NCI-H460 (cell line): Measurements from ENCODE around the gene SMYD4. TPM values are rescaled to one million over a fixed set of nuclear protein-coding genes. Genes with fewer than 3 reads are reported as not detected.
"Not testable (repeated sequence)": the region's sequence is repeated elsewhere in the genome, so short reads cannot be mapped to it uniquely, and the experiment has no call there.

Experiments used
- DNase-seq: peaks from one replicate; pipeline ENCODE4 v3.0.0-alpha.2; 2016; ENCODE audit warnings: low read depth; ENCODE audit errors: extremely low read depth
- total RNA-seq: library from RNA; depleted of rRNA; stranded (reverse); fragments of >200 nt; shearing (Covaris generic); gene quantifications from 2 replicates; pipeline ENCODE4 v1.2.3, GENCODE V29; 2014

SMYD4 gene
- total RNA-seq, 1 experiment from 2014 or later: 6.5 TPM

GRCh38 chr17:1758807-1759206 is 70.9 kb downstream of the SMYD4 start:
- no peak for DNase-seq

GRCh38 chr17:1755827-1756262 is 73.9 kb downstream of the SMYD4 start:
- DNase-seq: no peak

GRCh38 chr17:1755252-1755826 is 74.4 kb downstream of the SMYD4 start:
- DNase-seq: no peak

DNA sequence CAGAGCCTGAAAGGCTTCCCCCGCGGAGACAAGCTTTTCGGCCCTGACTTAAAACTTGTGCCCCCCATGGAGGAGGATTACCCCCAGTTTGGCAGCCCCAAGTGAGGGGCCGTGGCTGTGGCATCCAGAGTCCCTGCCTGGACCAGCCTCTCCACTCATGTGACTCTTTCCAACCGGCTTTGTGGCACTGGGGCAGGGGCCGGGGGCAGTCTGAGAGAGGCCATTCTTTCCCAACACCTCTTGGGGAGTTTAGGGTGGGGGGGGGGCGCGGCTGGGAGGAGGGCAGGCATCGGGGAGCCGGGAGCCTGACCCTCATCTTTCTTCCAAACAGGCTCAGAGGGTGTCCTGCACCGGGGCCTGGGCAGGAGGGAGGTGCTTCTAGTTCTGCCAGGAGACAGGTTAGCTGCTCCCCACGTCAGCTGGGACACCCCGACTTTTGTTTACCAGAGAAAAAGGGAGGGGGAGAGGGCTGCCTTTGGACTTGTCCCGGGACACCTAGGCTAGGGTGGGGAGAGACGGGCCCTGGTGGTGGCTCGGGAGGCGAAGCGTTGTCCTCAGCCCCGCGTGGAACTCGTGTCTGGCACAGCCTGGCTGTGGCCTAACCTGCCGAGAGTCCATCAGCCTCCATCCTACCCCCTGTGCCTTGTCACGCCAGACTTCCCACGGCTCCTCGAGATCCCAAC is 75.1 kb downstream of the SMYD4 start:
- no peak for DNase-seq

- DNase-seq: no peak
Observed at GRCh38 chr17:1753767-1754429, 75.8 kb downstream of the SMYD4 start.

- no peak for DNase-seq
Observed at GRCh38 chr17:1752425-1753262, 77.1 kb downstream of the SMYD4 start.

GRCh38 chr17:1750628-1751027 is 79.1 kb downstream of the SMYD4 start:
- DNase-seq: no peak

GRCh38 chr17:1746975-1747543 is 82.6 kb downstream of the SMYD4 start:
- DNase-seq: no peak

- no peak for DNase-seq
Observed at GRCh38 chr17:1745513-1746020, 84.1 kb downstream of the SMYD4 start.

DNA sequence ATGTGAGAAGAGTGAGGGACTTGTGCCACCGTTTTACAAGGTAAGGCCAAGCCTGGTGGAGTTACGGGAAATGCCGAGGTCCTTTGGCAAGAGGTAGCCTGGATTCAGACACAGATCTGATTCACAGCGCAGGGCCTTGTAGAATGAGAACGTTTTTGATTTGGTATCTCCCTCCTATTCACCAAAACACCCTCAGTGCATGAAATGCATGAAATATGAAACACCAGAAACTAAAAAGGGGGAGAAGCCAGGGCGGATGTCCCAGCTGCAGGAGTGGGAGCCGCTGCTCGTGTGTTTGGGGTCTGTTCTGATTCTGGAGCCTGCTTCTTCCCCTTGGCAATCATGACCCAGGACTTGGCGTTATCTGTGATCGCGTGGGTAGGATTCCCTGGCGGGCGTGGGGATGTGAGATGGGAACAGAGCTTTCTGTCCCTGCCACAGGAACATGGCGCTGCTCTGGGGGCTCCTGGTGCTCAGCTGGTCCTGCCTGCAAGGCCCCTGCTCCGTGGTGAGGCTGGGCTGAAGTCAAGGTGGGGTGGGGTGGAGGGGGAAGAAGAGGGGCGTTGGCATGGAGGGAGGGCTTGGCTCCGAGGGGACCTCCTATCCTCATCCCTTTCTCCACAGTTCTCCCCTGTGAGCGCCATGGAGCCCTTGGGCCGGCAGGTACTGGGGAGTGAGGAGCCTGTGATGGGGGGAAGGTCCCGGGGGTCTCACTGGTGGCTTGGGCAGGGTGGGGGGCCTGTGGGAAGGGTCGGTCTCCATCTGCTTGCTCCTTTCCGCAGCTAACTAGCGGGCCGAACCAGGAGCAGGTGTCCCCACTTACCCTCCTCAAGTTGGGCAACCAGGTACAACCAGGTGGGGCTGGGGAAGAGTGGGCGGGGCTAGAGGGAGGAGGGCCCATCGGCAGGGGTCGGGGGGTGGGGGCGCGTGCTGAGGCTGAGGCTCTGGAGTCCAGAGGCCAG is 84.9 kb downstream of the SMYD4 start:
- DNase-seq: no peak

DNA sequence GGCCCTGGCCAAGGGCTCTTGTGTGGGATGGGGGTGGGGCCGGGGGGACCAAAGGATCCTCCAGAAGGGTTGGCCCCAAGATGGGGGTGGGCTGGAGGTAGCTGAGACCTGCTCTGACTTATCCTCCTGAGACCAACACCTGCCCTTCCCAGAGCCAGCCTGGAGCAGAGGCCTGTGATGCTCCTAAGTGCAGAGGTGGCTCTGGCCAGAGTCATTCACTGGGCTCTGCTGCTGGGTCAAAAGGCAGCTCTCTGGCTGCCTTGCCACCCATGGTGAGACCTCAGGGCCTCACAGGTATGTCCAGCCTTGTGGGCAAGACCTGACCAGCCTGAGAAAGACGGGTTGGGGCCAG is 86.6 kb downstream of the SMYD4 start:
- DNase-seq: no peak

DNA sequence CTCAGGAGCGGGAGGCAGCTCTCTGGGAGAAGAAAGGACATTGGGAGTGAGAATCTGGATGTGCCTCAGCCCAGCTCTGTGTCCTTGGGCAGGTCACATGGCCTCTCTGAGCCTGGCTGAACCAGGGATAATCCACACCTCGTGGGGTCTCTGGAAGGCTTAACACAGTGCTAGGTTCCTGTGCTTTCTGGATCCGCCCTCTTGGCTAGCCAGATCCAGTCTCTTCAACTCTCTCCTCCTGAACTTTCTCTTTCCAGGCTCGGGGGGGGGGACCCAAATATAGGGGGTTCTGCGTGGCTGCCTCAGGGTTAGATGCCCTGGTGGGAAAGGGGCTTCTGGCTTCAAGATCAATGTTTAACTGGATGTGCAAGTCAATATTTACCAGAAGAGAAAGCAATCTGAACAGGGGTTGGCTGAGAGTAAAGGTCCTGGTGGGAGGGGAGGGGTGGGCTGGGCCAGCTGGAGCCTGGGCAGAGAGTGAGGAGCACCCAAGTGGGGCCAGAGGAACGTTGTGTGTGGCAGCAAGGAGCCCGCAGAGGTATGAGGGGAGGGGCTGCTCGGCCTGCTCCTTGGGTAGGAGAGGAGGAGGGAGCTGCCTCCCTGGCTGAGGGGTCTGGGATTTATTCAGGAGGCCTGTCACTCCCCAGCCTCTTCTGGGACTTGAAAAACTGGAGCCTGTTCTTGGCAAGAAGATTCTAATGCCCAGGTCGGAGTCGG is 87.2 kb downstream of the SMYD4 start, which contains the start of gene SERPINF2:
Gene SERPINF2, plus strand, starts transcription at position 501 of the 717 bp plus-strand sequence. CDS start 2,125 bp downstream, outside the sequence.
- DNase-seq: no peak

DNA sequence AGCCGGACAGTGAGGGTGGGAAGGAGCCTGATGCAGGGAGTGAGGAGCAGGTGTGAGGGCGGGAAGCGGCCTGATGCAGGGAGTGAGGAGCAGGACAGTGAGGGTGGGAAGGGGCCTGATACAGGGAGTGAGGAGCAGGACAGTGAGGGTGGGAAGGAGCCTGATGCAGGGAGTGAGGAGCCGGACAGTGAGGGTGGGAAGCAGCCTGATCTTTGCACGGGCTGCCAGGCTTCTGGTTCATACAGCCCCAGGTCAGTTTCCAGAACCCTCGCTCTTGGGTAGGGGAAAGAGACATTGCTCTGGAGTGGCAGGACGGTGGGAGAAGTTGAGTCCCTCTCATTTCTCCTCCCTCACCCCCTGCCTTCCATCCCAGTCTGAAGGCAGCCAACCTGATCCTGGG is 87.8 kb downstream of the SMYD4 start:
- not testable (repeated sequence) for DNase-seq

DNA sequence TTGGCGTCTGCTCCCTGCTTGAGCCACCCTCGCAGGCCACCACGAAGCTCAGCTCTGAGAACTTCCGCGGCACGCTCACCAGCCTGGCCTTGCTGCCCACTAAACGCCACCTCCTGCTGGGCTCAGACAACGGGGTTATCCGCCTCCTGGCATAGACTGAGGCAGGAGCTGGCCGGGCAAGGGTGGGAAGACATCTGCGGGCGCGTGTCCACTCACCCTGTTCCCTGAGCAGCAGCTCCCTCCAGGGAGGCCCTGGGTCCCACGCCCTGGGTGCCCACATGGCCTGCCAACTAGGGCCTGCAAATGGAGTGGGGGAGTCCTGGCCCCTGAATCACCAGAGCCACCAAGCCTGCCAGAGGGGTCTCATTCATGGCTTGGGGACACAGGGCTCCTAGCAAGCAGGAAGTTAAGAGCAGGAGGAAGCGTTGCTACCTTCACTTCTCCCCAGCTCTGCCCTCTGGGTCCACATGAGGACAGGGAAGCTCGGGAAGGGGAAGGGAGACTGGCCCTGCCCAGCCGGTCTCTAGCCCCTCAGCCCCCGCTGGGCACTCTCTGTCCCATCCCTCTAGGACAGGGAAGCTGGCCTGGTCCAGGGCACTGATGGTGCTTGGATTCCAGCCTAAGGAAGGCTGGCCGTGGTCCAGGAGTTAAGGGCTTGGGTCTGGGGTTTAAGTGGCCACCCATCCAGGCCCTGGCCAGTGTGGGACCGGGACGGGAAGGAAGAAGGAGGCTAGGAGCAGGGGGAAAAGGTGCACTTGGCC is 92.0 kb downstream of the SMYD4 start:
- DNase-seq: no peak

GRCh38 chr17:1736348-1737281 is 93.1 kb downstream of the SMYD4 start:
- DNase-seq: no peak

GRCh38 chr17:1735834-1736347 is 93.8 kb downstream of the SMYD4 start:
- no peak for DNase-seq

DNA sequence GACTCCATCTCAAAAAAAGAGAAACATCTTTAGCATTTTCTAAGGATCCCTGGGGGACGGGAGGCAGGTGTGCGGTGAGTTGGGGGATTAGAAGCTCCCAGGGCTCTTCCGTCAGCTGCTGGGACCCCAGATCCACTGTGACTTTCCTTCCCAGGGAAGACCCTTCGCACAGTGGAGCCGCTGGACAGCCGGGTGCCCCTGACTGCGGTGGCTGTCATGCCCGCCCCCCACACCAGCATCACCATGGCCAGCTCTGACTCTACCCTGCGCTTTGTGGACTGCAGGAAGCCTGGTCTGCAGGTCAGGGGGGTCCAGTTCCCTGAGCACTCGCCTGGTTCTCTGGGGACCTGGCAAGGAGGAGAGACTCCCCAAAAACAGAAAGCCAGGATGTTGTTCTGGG is 94.3 kb downstream of the SMYD4 start:
- no peak for DNase-seq
